ENCODE data around the gene OSBPL5.

GRCh38 chr11:3204141-3205015, 39.3 kb upstream of the OSBPL5 start:
- TF ChIP-seq TAF1 (IDR thresholded peaks at IDR 0.05; ENCODE audit: borderline replicate concordance, insufficient read depth, low read length) (no peak), FOXP2 (optimal IDR thresholded peaks at IDR 0.05; ENCODE audit: borderline replicate concordance, extremely low read depth, extremely low read length, insufficient read depth) (no peak), SIN3A (IDR thresholded peaks at IDR 0.05; ENCODE audit: borderline replicate concordance, insufficient read depth, low read length) (no peak)

All from PFSK-1 (cell line).